A673 (cell line): ENCODE measurements around the gene MTMR3.

Experiments used
- CTCF ChIP-seq: fragments of 300-800, 200-600 bp; sonication (generic); conservative IDR thresholded peaks from 2 replicates; pipeline ENCODE4 v1.5.1; 2017; ENCODE audit warnings: low read depth, mild to moderate bottlenecking, antibody characterized with exemption, low read length, moderate library complexity, mixed read lengths
- EZH2 ChIP-seq: fragments of 200-600 bp; sonication (generic); IDR thresholded peaks from 2 replicates; pipeline ENCODE4 v1.6.1; 2017; ENCODE audit warnings: borderline replicate concordance, low read depth, mild to moderate bottlenecking, mixed read lengths, antibody characterized with exemption, low read length; ENCODE audit not compliant: poor library complexity, severe bottlenecking

GRCh38 chr22:30077279-30077880 is 194.4 kb downstream of the MTMR3 start:
- TF ChIP-seq CTCF (no peak), EZH2 (no peak)
